GM23338 (cell line): ENCODE data around the gene STAMBP. TPM values are rescaled to one million over a fixed set of nuclear protein-coding genes. Genes with fewer than 3 reads are reported as not detected.

Experiments
- ATAC-seq: fragments of 200-7000 bp; cut with Tn5 transposase; 3 replicates; pipeline ENCODE4 v1.9.1; 2020
- DNase-seq: peaks from one replicate; pipeline ENCODE4 v3.0.0-alpha.2; 2015; ENCODE audit warnings: low spot score
- H2AFZ ChIP-seq: fragments of 200-600 bp; sonication (generic); 2 replicates; pipeline ENCODE4 v1.8.0; 2016; ENCODE audit warnings: antibody characterized with exemption, mild to moderate bottlenecking, moderate library complexity
- H3F3A ChIP-seq: fragments of 200-600 bp; sonication (generic); replicated peaks from 2 replicates; pipeline ENCODE4 v1.8.0; 2017; ENCODE audit warnings: antibody characterized with exemption, mixed run types, low read depth
- H3K27ac ChIP-seq: fragments of 200-600 bp; sonication (generic); 2 replicates; pipeline ENCODE4 v1.6.1; 2016; ENCODE audit warnings: low read depth
- H3K27me3 ChIP-seq: fragments of 200-600 bp; sonication (generic); 2 replicates; pipeline ENCODE4 v1.8.0; 2016; ENCODE audit warnings: mild to moderate bottlenecking, mixed run types, moderate library complexity; ENCODE audit not compliant: insufficient read depth
- H3K36me3 ChIP-seq: fragments of 200-600 bp; sonication (generic); 2 replicates; pipeline ENCODE4 v1.8.0; 2016; ENCODE audit warnings: mild to moderate bottlenecking; ENCODE audit not compliant: insufficient read depth
- H3K4me1 ChIP-seq: fragments of 200-600 bp; sonication (generic); 2 replicates; pipeline ENCODE4 v1.8.0; 2016; ENCODE audit warnings: mild to moderate bottlenecking, moderate library complexity; ENCODE audit not compliant: insufficient read depth
- H3K4me2 ChIP-seq: fragments of 200-600 bp; sonication (generic); 2 replicates; pipeline ENCODE4 v1.7.1; 2017; ENCODE audit warnings: mixed run types
- H3K4me3 ChIP-seq: fragments of 200-600 bp; sonication (generic); 2 replicates; pipeline ENCODE4 v1.6.1; 2016; ENCODE audit warnings: mixed run types
- H3K79me2 ChIP-seq: fragments of 200-600 bp; sonication (generic); replicated peaks from 2 replicates; pipeline ENCODE4 v1.8.0; 2017; ENCODE audit warnings: mild to moderate bottlenecking; ENCODE audit not compliant: insufficient read depth
- H3K9me2 ChIP-seq: fragments of 200-600 bp; sonication (generic); 2 replicates; pipeline ENCODE4 v1.8.0; 2017; ENCODE audit not compliant: insufficient read depth
- H4K20me1 ChIP-seq: fragments of 200-600 bp; sonication (generic); replicated peaks from 2 replicates; pipeline ENCODE4 v1.8.0; 2017; ENCODE audit warnings: mild to moderate bottlenecking; ENCODE audit not compliant: insufficient read depth
- H3K27ac Mint-ChIP-seq: 2 replicates; pipeline ENCODE4 v1.8.0; 2020; ENCODE audit warnings: inconsistent platforms, mild to moderate bottlenecking, moderate library complexity, mixed read lengths
- H3K27me3 Mint-ChIP-seq: 3 replicates; pipeline ENCODE4 v1.8.0; 2022; ENCODE audit warnings: low read depth, mild to moderate bottlenecking, moderate library complexity, mixed read lengths, inconsistent platforms; ENCODE audit not compliant: insufficient read depth, poor library complexity
- H3K36me3 Mint-ChIP-seq: 3 replicates; pipeline ENCODE4 v1.8.0; 2021; ENCODE audit warnings: low read depth, mild to moderate bottlenecking, inconsistent platforms, moderate library complexity, mixed read lengths
- H3K4me1 Mint-ChIP-seq: 3 replicates; pipeline ENCODE4 v1.8.0; 2020; ENCODE audit warnings: mild to moderate bottlenecking, inconsistent platforms, mixed read lengths
- H3K4me3 Mint-ChIP-seq: 3 replicates; pipeline ENCODE4 v1.8.0; 2021; ENCODE audit warnings: moderate library complexity, mild to moderate bottlenecking, inconsistent platforms, mixed read lengths
- H3K9me3 Mint-ChIP-seq: 3 replicates; pipeline ENCODE4 v1.8.0; 2020; ENCODE audit warnings: moderate library complexity, mild to moderate bottlenecking, inconsistent platforms, mixed read lengths
- CREB1 ChIP-seq: fragments of 250-450 bp; sonication (Bioruptor Pico); IDR thresholded peaks from 2 replicates; pipeline ENCODE4 v1.5.0; 2020; ENCODE audit warnings: low read depth, mild to moderate bottlenecking, moderate library complexity
- EZH2 ChIP-seq: fragments of 200-600 bp; sonication (generic); IDR thresholded peaks from one replicate; pipeline ENCODE4 v1.8.0; 2017; ENCODE audit warnings: antibody characterized with exemption, mild to moderate bottlenecking, low read depth; ENCODE audit not compliant: unreplicated experiment
- EZH2phosphoT487 ChIP-seq: fragments of 200-600 bp; sonication (generic); IDR thresholded peaks from one replicate; pipeline ENCODE4 v1.8.1; 2018; ENCODE audit warnings: antibody characterized with exemption; ENCODE audit not compliant: unreplicated experiment
- JUNB ChIP-seq: IDR thresholded peaks from one replicate; pipeline ENCODE4 v1.6.1; 2016; ENCODE audit warnings: antibody characterized with exemption; ENCODE audit not compliant: unreplicated experiment
- NANOG ChIP-seq: IDR thresholded peaks from 2 replicates; pipeline ENCODE4 v1.6.1; 2016; ENCODE audit warnings: antibody characterized with exemption, borderline replicate concordance
- POLR2AphosphoS5 ChIP-seq: IDR thresholded peaks from 2 replicates; pipeline ENCODE4 v1.6.1; 2016; ENCODE audit warnings: antibody characterized with exemption, low read depth
- STAT1 ChIP-seq: IDR thresholded peaks from one replicate; pipeline ENCODE4 v1.6.1; 2016; ENCODE audit warnings: antibody characterized with exemption; ENCODE audit not compliant: unreplicated experiment
- ZNF331 ChIP-seq: fragments of 250-450 bp; sonication (Bioruptor Pico); IDR thresholded peaks from 2 replicates; pipeline ENCODE4 v1.5.0; 2020; ENCODE audit warnings: low read depth, mild to moderate bottlenecking, moderate library complexity
- polyA plus RNA-seq: library from polyadenylated mRNA; unstranded; fragments of >200 nt; fragmentation: Nextera tagmentation; extraction: Ambion mirVana; gene quantifications from 2 replicates; pipeline ENCODE4 v1.2.1, GENCODE V29; 2016
- total RNA-seq: library from RNA; depleted of rRNA; stranded (reverse); fragments of >200 nt; shearing (Covaris generic); gene quantifications from 2 replicates; pipeline ENCODE4 v1.2.3, GENCODE V29; 2014
- TF ChIP-seq, protein P1 (sequence below): IDR thresholded peaks from one replicate; pipeline ENCODE4 v1.6.1; 2018; ENCODE audit warnings: antibody characterized with exemption; ENCODE audit not compliant: unreplicated experiment
- TF ChIP-seq, protein P2 (sequence below), 2 experiments: fragments of 200-600 bp in 1 of 2; sonication (generic) in 1 of 2; conservative IDR thresholded peaks; 2 replicates each; pipeline versions ENCODE4 v1.5.1 to v1.6.1; 2016 to 2017; ENCODE audit warnings: antibody characterized with exemption in 2 of 2, low read depth in 2 of 2, mild to moderate bottlenecking in 2 of 2, moderate library complexity in 1 of 2
- TF ChIP-seq, protein P3 (sequence below): fragments of 250-450 bp; sonication (Bioruptor Pico); IDR thresholded peaks from 2 replicates; pipeline ENCODE4 v1.5.0; 2020; ENCODE audit warnings: mild to moderate bottlenecking, moderate library complexity
- TF ChIP-seq, protein P4 (sequence below): IDR thresholded peaks from 2 replicates; pipeline ENCODE4 v1.6.1; 2016; ENCODE audit warnings: antibody characterized with exemption

STAMBP gene
- total and polyA plus RNA-seq, 2 experiments from 2014 or later: 33.9 to 106 TPM

- H3K79me2 ChIP-seq: no peaks in the 10 kb centered on the region
- no peak overlapping the region for H3K4me3 ChIP-seq
- no peak overlapping the region for H3K27ac ChIP-seq
- Mint-ChIP-seq H3K27ac (no peak overlapping the region), H3K9me3 (no peaks in the 10 kb centered on the region), H3K36me3 (no peaks in the 10 kb centered on the region), H3K4me3 (no peak overlapping the region), H3K4me1 (peaks cover 13% of the 10 kb centered on the region), H3K27me3 (peaks cover 7% of the 10 kb centered on the region)
- no peaks in the 10 kb centered on the region for H3K4me1 ChIP-seq
- no peaks in the 10 kb centered on the region for H4K20me1 ChIP-seq
- H3K4me2 ChIP-seq: no peak overlapping the region
- H3K27me3 ChIP-seq: no peaks in the 10 kb centered on the region
- H3F3A ChIP-seq: no peaks in the 10 kb centered on the region
- no peaks in the 10 kb centered on the region for H3K36me3 ChIP-seq
- DNase-seq: no peak
- TF ChIP-seq ZNF331 (CRISPR knock-in tag): no peak
- no peak for TF ChIP-seq EZH2phosphoT487
- TF ChIP-seq JUNB: no peak
- no peak for TF ChIP-seq POLR2AphosphoS5
- no peak for TF ChIP-seq EZH2
- TF ChIP-seq, protein P1, sequence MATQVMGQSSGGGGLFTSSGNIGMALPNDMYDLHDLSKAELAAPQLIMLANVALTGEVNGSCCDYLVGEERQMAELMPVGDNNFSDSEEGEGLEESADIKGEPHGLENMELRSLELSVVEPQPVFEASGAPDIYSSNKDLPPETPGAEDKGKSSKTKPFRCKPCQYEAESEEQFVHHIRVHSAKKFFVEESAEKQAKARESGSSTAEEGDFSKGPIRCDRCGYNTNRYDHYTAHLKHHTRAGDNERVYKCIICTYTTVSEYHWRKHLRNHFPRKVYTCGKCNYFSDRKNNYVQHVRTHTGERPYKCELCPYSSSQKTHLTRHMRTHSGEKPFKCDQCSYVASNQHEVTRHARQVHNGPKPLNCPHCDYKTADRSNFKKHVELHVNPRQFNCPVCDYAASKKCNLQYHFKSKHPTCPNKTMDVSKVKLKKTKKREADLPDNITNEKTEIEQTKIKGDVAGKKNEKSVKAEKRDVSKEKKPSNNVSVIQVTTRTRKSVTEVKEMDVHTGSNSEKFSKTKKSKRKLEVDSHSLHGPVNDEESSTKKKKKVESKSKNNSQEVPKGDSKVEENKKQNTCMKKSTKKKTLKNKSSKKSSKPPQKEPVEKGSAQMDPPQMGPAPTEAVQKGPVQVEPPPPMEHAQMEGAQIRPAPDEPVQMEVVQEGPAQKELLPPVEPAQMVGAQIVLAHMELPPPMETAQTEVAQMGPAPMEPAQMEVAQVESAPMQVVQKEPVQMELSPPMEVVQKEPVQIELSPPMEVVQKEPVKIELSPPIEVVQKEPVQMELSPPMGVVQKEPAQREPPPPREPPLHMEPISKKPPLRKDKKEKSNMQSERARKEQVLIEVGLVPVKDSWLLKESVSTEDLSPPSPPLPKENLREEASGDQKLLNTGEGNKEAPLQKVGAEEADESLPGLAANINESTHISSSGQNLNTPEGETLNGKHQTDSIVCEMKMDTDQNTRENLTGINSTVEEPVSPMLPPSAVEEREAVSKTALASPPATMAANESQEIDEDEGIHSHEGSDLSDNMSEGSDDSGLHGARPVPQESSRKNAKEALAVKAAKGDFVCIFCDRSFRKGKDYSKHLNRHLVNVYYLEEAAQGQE: no peak
- no peak for TF ChIP-seq STAT1
- TF ChIP-seq CREB1 (CRISPR knock-in tag): no peak
- TF ChIP-seq, protein P2, sequence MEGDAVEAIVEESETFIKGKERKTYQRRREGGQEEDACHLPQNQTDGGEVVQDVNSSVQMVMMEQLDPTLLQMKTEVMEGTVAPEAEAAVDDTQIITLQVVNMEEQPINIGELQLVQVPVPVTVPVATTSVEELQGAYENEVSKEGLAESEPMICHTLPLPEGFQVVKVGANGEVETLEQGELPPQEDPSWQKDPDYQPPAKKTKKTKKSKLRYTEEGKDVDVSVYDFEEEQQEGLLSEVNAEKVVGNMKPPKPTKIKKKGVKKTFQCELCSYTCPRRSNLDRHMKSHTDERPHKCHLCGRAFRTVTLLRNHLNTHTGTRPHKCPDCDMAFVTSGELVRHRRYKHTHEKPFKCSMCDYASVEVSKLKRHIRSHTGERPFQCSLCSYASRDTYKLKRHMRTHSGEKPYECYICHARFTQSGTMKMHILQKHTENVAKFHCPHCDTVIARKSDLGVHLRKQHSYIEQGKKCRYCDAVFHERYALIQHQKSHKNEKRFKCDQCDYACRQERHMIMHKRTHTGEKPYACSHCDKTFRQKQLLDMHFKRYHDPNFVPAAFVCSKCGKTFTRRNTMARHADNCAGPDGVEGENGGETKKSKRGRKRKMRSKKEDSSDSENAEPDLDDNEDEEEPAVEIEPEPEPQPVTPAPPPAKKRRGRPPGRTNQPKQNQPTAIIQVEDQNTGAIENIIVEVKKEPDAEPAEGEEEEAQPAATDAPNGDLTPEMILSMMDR (conservative IDR thresholded peaks at IDR 0.05; ENCODE audit: low read depth in 2 of 2): no peak
- TF ChIP-seq, protein P3, sequence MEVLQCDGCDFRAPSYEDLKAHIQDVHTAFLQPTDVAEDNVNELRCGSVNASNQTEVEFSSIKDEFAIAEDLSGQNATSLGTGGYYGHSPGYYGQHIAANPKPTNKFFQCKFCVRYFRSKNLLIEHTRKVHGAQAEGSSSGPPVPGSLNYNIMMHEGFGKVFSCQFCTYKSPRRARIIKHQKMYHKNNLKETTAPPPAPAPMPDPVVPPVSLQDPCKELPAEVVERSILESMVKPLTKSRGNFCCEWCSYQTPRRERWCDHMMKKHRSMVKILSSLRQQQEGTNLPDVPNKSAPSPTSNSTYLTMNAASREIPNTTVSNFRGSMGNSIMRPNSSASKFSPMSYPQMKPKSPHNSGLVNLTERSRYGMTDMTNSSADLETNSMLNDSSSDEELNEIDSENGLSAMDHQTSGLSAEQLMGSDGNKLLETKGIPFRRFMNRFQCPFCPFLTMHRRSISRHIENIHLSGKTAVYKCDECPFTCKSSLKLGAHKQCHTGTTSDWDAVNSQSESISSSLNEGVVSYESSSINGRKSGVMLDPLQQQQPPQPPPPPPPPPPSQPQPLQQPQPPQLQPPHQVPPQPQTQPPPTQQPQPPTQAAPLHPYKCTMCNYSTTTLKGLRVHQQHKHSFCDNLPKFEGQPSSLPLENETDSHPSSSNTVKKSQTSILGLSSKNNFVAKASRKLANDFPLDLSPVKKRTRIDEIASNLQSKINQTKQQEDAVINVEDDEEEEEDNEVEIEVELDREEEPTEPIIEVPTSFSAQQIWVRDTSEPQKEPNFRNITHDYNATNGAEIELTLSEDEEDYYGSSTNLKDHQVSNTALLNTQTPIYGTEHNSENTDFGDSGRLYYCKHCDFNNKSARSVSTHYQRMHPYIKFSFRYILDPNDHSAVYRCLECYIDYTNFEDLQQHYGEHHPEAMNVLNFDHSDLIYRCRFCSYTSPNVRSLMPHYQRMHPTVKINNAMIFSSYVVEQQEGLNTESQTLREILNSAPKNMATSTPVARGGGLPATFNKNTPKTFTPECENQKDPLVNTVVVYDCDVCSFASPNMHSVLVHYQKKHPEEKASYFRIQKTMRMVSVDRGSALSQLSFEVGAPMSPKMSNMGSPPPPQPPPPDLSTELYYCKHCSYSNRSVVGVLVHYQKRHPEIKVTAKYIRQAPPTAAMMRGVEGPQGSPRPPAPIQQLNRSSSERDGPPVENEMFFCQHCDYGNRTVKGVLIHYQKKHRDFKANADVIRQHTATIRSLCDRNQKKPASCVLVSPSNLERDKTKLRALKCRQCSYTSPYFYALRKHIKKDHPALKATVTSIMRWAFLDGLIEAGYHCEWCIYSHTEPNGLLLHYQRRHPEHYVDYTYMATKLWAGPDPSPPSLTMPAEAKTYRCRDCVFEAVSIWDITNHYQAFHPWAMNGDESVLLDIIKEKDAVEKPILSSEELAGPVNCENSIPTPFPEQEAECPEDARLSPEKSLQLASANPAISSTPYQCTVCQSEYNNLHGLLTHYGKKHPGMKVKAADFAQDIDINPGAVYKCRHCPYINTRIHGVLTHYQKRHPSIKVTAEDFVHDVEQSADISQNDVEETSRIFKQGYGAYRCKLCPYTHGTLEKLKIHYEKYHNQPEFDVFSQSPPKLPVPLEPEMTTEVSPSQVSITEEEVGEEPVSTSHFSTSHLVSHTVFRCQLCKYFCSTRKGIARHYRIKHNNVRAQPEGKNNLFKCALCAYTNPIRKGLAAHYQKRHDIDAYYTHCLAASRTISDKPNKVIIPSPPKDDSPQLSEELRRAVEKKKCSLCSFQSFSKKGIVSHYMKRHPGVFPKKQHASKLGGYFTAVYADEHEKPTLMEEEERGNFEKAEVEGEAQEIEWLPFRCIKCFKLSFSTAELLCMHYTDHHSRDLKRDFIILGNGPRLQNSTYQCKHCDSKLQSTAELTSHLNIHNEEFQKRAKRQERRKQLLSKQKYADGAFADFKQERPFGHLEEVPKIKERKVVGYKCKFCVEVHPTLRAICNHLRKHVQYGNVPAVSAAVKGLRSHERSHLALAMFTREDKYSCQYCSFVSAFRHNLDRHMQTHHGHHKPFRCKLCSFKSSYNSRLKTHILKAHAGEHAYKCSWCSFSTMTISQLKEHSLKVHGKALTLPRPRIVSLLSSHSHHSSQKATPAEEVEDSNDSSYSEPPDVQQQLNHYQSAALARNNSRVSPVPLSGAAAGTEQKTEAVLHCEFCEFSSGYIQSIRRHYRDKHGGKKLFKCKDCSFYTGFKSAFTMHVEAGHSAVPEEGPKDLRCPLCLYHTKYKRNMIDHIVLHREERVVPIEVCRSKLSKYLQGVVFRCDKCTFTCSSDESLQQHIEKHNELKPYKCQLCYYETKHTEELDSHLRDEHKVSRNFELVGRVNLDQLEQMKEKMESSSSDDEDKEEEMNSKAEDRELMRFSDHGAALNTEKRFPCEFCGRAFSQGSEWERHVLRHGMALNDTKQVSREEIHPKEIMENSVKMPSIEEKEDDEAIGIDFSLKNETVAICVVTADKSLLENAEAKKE: no peak
- no peak for TF ChIP-seq NANOG
- TF ChIP-seq, protein P4, sequence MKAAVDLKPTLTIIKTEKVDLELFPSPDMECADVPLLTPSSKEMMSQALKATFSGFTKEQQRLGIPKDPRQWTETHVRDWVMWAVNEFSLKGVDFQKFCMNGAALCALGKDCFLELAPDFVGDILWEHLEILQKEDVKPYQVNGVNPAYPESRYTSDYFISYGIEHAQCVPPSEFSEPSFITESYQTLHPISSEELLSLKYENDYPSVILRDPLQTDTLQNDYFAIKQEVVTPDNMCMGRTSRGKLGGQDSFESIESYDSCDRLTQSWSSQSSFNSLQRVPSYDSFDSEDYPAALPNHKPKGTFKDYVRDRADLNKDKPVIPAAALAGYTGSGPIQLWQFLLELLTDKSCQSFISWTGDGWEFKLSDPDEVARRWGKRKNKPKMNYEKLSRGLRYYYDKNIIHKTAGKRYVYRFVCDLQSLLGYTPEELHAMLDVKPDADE: no peak
- H3K9me2 ChIP-seq: no peaks in the 10 kb centered on the region
- ATAC-seq: no peak
- no peak overlapping the region for H2AFZ ChIP-seq
Measured at GRCh38 chr2:73895473-73895872, 66.7 kb downstream of the STAMBP start.
